H1 (cell line): ENCODE data around the gene FSTL4. TPM values are rescaled to one million over a fixed set of nuclear protein-coding genes. Genes with fewer than 3 reads are reported as not detected.
A peak's percentile ranks its signal among the peaks of the same experiment; 100 is the strongest.

ENCODE experiments used
- CTCF ChIA-PET: fragments of 300-600 bp; sonication (Branson Sonifier 250); formaldehyde crosslinking; loops from one replicate; lab custom pipeline; 2021; ENCODE audit not compliant: partially characterized antibody; lab: Charles Lee
- POLR2A ChIA-PET: fragments of 300-600 bp; sonication (Branson Sonifier 250); formaldehyde crosslinking; loops from one replicate; lab custom pipeline; 2021; ENCODE audit warnings: inconsistent platforms; ENCODE audit not compliant: partially characterized antibody; lab: Charles Lee
- DNase-seq, 2 experiments: peaks; one replicate each; pipeline versions ENCODE4 v3.0.0 to v3.0.0-alpha.2; 2010 to 2022; ENCODE audit warnings: low spot score in 2 of 2, low read depth in 1 of 2, mixed read lengths in 1 of 2
- FAIRE-seq: peaks from 2 replicates; lab custom pipeline; 2011; peaks lifted over from hg19 to GRCh38; lab: Jason Lieb, UNC
- H2AFZ ChIP-seq: 2 replicates; pipeline ENCODE4 v1.8.1; 2012; ENCODE audit warnings: low read length, inconsistent platforms
- H2AK5ac ChIP-seq: 2 replicates; pipeline ENCODE4 v1.6.1; 2013; ENCODE audit warnings: low read depth, low read length
- H2BK120ac ChIP-seq: replicated peaks from 2 replicates; pipeline ENCODE3; 2013; ENCODE audit warnings: low read depth, low read length, inconsistent platforms
- H2BK12ac ChIP-seq: 2 replicates; pipeline ENCODE4 v1.6.1; 2013; ENCODE audit warnings: low read depth, low read length
- H2BK15ac ChIP-seq: 2 replicates; pipeline ENCODE4 v1.6.1; 2013; ENCODE audit warnings: low read length
- H2BK20ac ChIP-seq: 2 replicates; pipeline ENCODE4 v1.6.1; 2013; ENCODE audit warnings: low read length
- H2BK5ac ChIP-seq: 2 replicates; pipeline ENCODE4 v1.6.1; 2013; ENCODE audit warnings: low read depth, low read length
- H3K14ac ChIP-seq: 2 replicates; pipeline ENCODE4 v1.6.1; 2013; ENCODE audit warnings: inconsistent platforms; ENCODE audit not compliant: insufficient read length
- H3K18ac ChIP-seq: 2 replicates; pipeline ENCODE4 v1.6.1; 2013; ENCODE audit warnings: low read length; ENCODE audit errors: extremely low read depth
- H3K23ac ChIP-seq: 2 replicates; pipeline ENCODE4 v1.6.1; 2013; ENCODE audit warnings: inconsistent platforms; ENCODE audit not compliant: insufficient read length
- H3K23me2 ChIP-seq: 2 replicates; pipeline ENCODE4 v1.6.1; 2013; ENCODE audit warnings: low read depth, low read length
- H3K27ac ChIP-seq: 2 replicates; pipeline ENCODE4 v1.6.1; 2011; ENCODE audit warnings: low read depth, low read length, inconsistent platforms
- H3K27me3 ChIP-seq, 4 experiments: replicated peaks in 1 of 4; 1 replicate in 1 of 4; 2 replicates in 3 of 4; pipeline versions ENCODE4 v1.6.1 to v1.8.1; 2011 to 2013; ENCODE audit warnings: low read length in 3 of 4, mild to moderate bottlenecking in 3 of 4, inconsistent platforms in 2 of 4, mixed read lengths in 2 of 4, moderate library complexity in 1 of 4; ENCODE audit not compliant: control insufficient read depth in 3 of 4, insufficient read depth in 3 of 4; ENCODE audit errors: extremely low read depth in 1 of 4
- H3K36me3 ChIP-seq, 4 experiments: 2 replicates each; pipeline versions ENCODE4 v1.6.1 to v1.8.1; 2011 to 2013; ENCODE audit warnings: mild to moderate bottlenecking in 4 of 4, low read length in 3 of 4, moderate library complexity in 2 of 4, control low read depth in 1 of 4, inconsistent platforms in 1 of 4; ENCODE audit not compliant: insufficient read depth in 4 of 4, control insufficient read depth in 2 of 4
- H3K4ac ChIP-seq: replicated peaks from 2 replicates; pipeline ENCODE3; 2013; ENCODE audit warnings: low read length, low read depth, mixed read lengths, inconsistent platforms; ENCODE audit not compliant: insufficient read length
- H3K4me1 ChIP-seq, 4 experiments: replicated peaks in 1 of 4; 1 replicate in 1 of 4; 2 replicates in 3 of 4; pipeline versions ENCODE4 v1.6.1 to v1.8.1; 2011 to 2013; ENCODE audit warnings: low read length in 3 of 4, inconsistent platforms in 2 of 4, mixed read lengths in 1 of 4; ENCODE audit not compliant: insufficient read depth in 4 of 4, control insufficient read depth in 3 of 4
- H3K4me2 ChIP-seq, 2 experiments: 2 replicates each; pipeline versions ENCODE4 v1.6.1 to v1.8.1; 2011 to 2013; ENCODE audit warnings: low read depth in 2 of 2, low read length in 2 of 2, control low read depth in 1 of 2, inconsistent platforms in 1 of 2, mild to moderate bottlenecking in 1 of 2; ENCODE audit not compliant: insufficient read depth in 1 of 2
- H3K4me3 ChIP-seq, 4 experiments: fragments of 200-600, 300-600 bp in 1 of 4; sonication (generic), shearing (Covaris generic), sonication (Bioruptor Twin) in 1 of 4; 2 replicates each; pipeline versions ENCODE4 v1.5.1 to v1.8.1; 2011 to 2016; ENCODE audit warnings: low read length in 4 of 4, low read depth in 3 of 4, control low read depth in 2 of 4, inconsistent platforms in 2 of 4, mild to moderate bottlenecking in 2 of 4, mixed read lengths in 1 of 4, moderate library complexity in 1 of 4; ENCODE audit not compliant: insufficient read depth in 2 of 4; ENCODE audit errors: extremely low read depth in 1 of 4
- H3K56ac ChIP-seq: replicated peaks from 2 replicates; pipeline ENCODE3; 2013; ENCODE audit warnings: low read depth, mild to moderate bottlenecking, mixed read lengths, low read length, inconsistent platforms; ENCODE audit not compliant: insufficient read length
- H3K79me1 ChIP-seq: 2 replicates; pipeline ENCODE4 v1.6.1; 2013; ENCODE audit warnings: low read depth, low read length, control low read depth
- H3K79me2 ChIP-seq, 2 experiments: 2 replicates each; pipeline versions ENCODE4 v1.6.1 to v1.8.1; 2012 to 2013; ENCODE audit warnings: low read length in 2 of 2, mild to moderate bottlenecking in 2 of 2, inconsistent platforms in 1 of 2; ENCODE audit not compliant: insufficient read depth in 2 of 2, control insufficient read depth in 1 of 2
- H3K9ac ChIP-seq, 4 experiments: replicated peaks in 1 of 4; 1 replicate in 1 of 4; 2 replicates in 3 of 4; pipeline versions ENCODE4 v1.6.1 to v1.8.1; 2011 to 2013; ENCODE audit warnings: low read depth in 3 of 4, low read length in 3 of 4, control low read depth in 2 of 4, mild to moderate bottlenecking in 2 of 4, moderate library complexity in 2 of 4, inconsistent platforms in 1 of 4; ENCODE audit errors: extremely low read depth in 1 of 4
- H3K9me3 ChIP-seq, 2 experiments: 2 replicates each; pipeline versions ENCODE4 v1.6.1 to v1.8.1; 2012 to 2013; ENCODE audit warnings: mild to moderate bottlenecking in 2 of 2, moderate library complexity in 2 of 2, control low read depth in 1 of 2, inconsistent platforms in 1 of 2, low read depth in 1 of 2, low read length in 1 of 2, mixed read lengths in 1 of 2; ENCODE audit not compliant: insufficient read depth in 2 of 2
- H4K20me1 ChIP-seq, 2 experiments: replicated peaks in 1 of 2; 2 replicates each; pipeline versions ENCODE3 to v1.8.1; 2011 to 2013; ENCODE audit warnings: inconsistent platforms in 2 of 2, low read length in 2 of 2, mild to moderate bottlenecking in 1 of 2; ENCODE audit not compliant: insufficient read depth in 2 of 2, control insufficient read depth in 1 of 2
- H4K5ac ChIP-seq: 2 replicates; pipeline ENCODE4 v1.6.1; 2013; ENCODE audit warnings: low read length, low read depth, mixed read lengths, inconsistent platforms; ENCODE audit not compliant: insufficient read length
- H4K8ac ChIP-seq: 2 replicates; pipeline ENCODE4 v1.8.0; 2013; ENCODE audit warnings: mild to moderate bottlenecking, moderate library complexity, low read length, inconsistent platforms; ENCODE audit not compliant: insufficient read depth; ENCODE audit errors: extremely low read depth
- H4K91ac ChIP-seq: replicated peaks from 2 replicates; pipeline ENCODE3; 2013; ENCODE audit warnings: low read length, mixed read lengths, inconsistent platforms; ENCODE audit not compliant: insufficient read length
- BACH1 ChIP-seq: IDR thresholded peaks from 2 replicates; pipeline ENCODE4 v1.6.1; 2012; ENCODE audit warnings: low read length, improper control_type of control experiment
- EGR1 ChIP-seq: IDR thresholded peaks from 2 replicates; pipeline ENCODE4 v1.6.1; 2011; ENCODE audit warnings: low read depth, low read length, borderline replicate concordance
- GABPA ChIP-seq: IDR thresholded peaks from 2 replicates; pipeline ENCODE4 v1.6.1; 2011; ENCODE audit warnings: mild to moderate bottlenecking, low read length, moderate library complexity, borderline replicate concordance; ENCODE audit not compliant: insufficient read depth
- SP4 ChIP-seq: IDR thresholded peaks from 2 replicates; pipeline ENCODE4 v1.6.1; 2012; ENCODE audit warnings: low read length, inconsistent platforms
- SUZ12 ChIP-seq: fragments of 200-600 bp; sonication (generic); IDR thresholded peaks from 2 replicates; pipeline ENCODE4 v1.6.1; 2012; ENCODE audit warnings: mild to moderate bottlenecking, inconsistent platforms, low read length, moderate library complexity, mixed read lengths
- WGBS, 2 experiments: shearing (Covaris generic) in 1 of 2; methylation state at CpG; one replicate each; pipeline versions ENCODE4 v1.1.6 to v1.1.7; 2013 to 2015; ENCODE audit warnings: low lambda C conversion rate in 2 of 2, mixed read lengths in 2 of 2, inconsistent platforms in 1 of 2, low coverage in 1 of 2, missing lambda C conversion rate in 1 of 2; ENCODE audit not compliant: insufficient replicate concordance in 2 of 2, insufficient coverage in 1 of 2, insufficient read length in 1 of 2; ENCODE audit errors: extremely low coverage in 1 of 2, missing lambda C conversion rate in 1 of 2; 5-methylcytosine and 5-hydroxymethylcytosine counted together
- polyA plus RNA-seq, 7 experiments: library from polyadenylated mRNA; depleted of rRNA in 3 of 7; stranded (reverse) in 5 of 7; unstranded in 2 of 7; fragments of >200 nt in 5 of 7; fragments of 200-250 nt in 2 of 7; gene quantifications; 1 replicate in 5 of 7; 2 replicates in 1 of 7; 4 replicates in 1 of 7; pipeline versions ENCODE4 v1.2.1 to v1.2.3, GENCODE V29; 2011 to 2013; ENCODE audit warnings: missing spikeins in 2 of 7, mixed read lengths in 2 of 7
- total RNA-seq: library from RNA; stranded (reverse); fragmentation: NEBNext Ultra II Directional; extraction: Animal tissue kit (Norgen Biotek cat#: 25700); gene quantifications from 2 replicates; pipeline ENCODE4 v1.2.1, GENCODE V29; 2021

FSTL4 gene
- total and polyA plus RNA-seq, 2 of the 8 experiments (the other 6 are each of a cell fraction or from before 2014, with no cell fraction given) = 3.1 to 4.1 TPM

GRCh38 chr5:133289686-133290367, 322.5 kb downstream of the FSTL4 start:
- no peak overlapping the region for H3K23ac ChIP-seq
- H2BK12ac ChIP-seq = no peak overlapping the region
- H4K8ac ChIP-seq = no peak overlapping the region
- no peak overlapping the region for H3K14ac ChIP-seq
- no peaks in the 10 kb centered on the region for H3K79me1 ChIP-seq
- no peak overlapping the region for H2BK15ac ChIP-seq
- H3K18ac ChIP-seq = peak overlapping the region; percentile 32; the same call in 1 of the 2 replicates
- no peaks in the 10 kb centered on the region for H3K9me3 ChIP-seq
- no peaks in the 10 kb centered on the region for H3K27me3 ChIP-seq
- POLR2A ChIA-PET = no interaction called here
- H4K91ac ChIP-seq = no peak overlapping the region
- no peaks in the 10 kb centered on the region for H4K20me1 ChIP-seq
- no peak for TF ChIP-seq SP4
- no peak for TF ChIP-seq GABPA
- TF ChIP-seq EGR1 = no peak
- TF ChIP-seq SUZ12 = no peak
- TF ChIP-seq BACH1 = no peak
- TF ChIP-seq, all 59 proteins: peak for 0
- H2AFZ ChIP-seq = no peak overlapping the region
- peaks cover 0 to 8% (median 0%) of the 10 kb centered on the region in 4 experiments; a peak in 2 of 7 replicates for H3K4me1 ChIP-seq
- FAIRE-seq = no peak
- no peak overlapping the region for H3K9ac ChIP-seq
- no peak overlapping the region for H2BK120ac ChIP-seq
- H3K56ac ChIP-seq = no peak overlapping the region
- no peaks in the 10 kb centered on the region for H3K36me3 ChIP-seq
- 90% methylated on average over 9 of the region's 9 CpGs; no CpG with 5 or more reads in 1 of the 2 experiments for WGBS, 2 experiments
- H3K4ac ChIP-seq = no peak overlapping the region
- no peak overlapping the region for H2BK20ac ChIP-seq
- H3K79me2 ChIP-seq = no peaks in the 10 kb centered on the region
- H3K27ac ChIP-seq = no peak overlapping the region
- CTCF ChIA-PET = interaction anchor here (0.6 to 2.6 kb wide), 11 partner anchors 16 to 1230 kb away, joined by 3 to 8 read pairs (median 3); no protein-coding TSS in a partner anchor
- no peaks in the 10 kb centered on the region for H3K23me2 ChIP-seq
- H3K4me2 ChIP-seq = no peak overlapping the region
- no peak for DNase-seq
- H4K5ac ChIP-seq = no peak overlapping the region
- H3K4me3 ChIP-seq = no peak overlapping the region
- no peak overlapping the region for H2BK5ac ChIP-seq
- no peak overlapping the region; the same call in 1 of the 2 replicates for H2AK5ac ChIP-seq
